Gastrocnemius medialis (tissue), 4 donors: ENCODE results near the gene IGF1R. TPM values are rescaled to one million over a fixed set of nuclear protein-coding genes. Genes with fewer than 3 reads are reported as not detected.

Experiments
- ATAC-seq, 2 donors: fragments of 150-250 bp; one replicate each; pipeline ENCODE4 v1.9.1; 2016
- DNase-seq, 2 donors: peaks; one replicate each; pipeline ENCODE4 v3.0.0-alpha.2; 2019
- H3K27ac ChIP-seq, 4 donors: fragments of 200-600 bp; sonication (generic); 1 replicate in 1 of 4; 2 replicates in 3 of 4; pipeline ENCODE4 v1.5.1; 2016 to 2018; ENCODE audit warnings: mild to moderate bottlenecking in 2 of 4, moderate library complexity in 1 of 4
- H3K27me3 ChIP-seq, 3 donors: fragments of 200-600 bp; sonication (generic) in 2 of 3; 1 replicate in 1 of 3; 2 replicates in 2 of 3; pipeline versions ENCODE4 v1.5.1 to v1.6.0; 2016 to 2019; ENCODE audit warnings: mild to moderate bottlenecking in 1 of 3, moderate library complexity in 1 of 3
- H3K36me3 ChIP-seq, 2 donors: fragments of 200-600 bp; sonication (generic) in 1 of 2; one replicate each; pipeline ENCODE4 v1.5.1; 2017 to 2018
- H3K4me1 ChIP-seq, 2 donors: fragments of 200-600 bp; sonication (generic) in 1 of 2; one replicate each; pipeline ENCODE4 v1.5.1; 2016 to 2017; ENCODE audit warnings: mild to moderate bottlenecking in 2 of 2
- H3K4me3 ChIP-seq, 4 donors: fragments of 200-600 bp; sonication (generic) in 3 of 4; 1 replicate in 1 of 4; 2 replicates in 3 of 4; pipeline ENCODE4 v1.5.1; 2016 to 2019; ENCODE audit warnings: mild to moderate bottlenecking in 2 of 4
- H3K9me3 ChIP-seq, 3 donors: fragments of 200-600 bp; sonication (generic) in 2 of 3; 1 replicate in 1 of 3; 2 replicates in 2 of 3; pipeline ENCODE4 v1.5.1; 2016 to 2019
- CTCF ChIP-seq, 5 experiments: fragments of 450-650 bp in 3 of 5; fragments of 200-600 bp in 2 of 5; sonication (generic) in 2 of 5; IDR thresholded peaks in 4 of 5; conservative IDR thresholded peaks in 1 of 5; 1 replicate in 4 of 5; 2 replicates in 1 of 5; pipeline ENCODE4 v1.5.1; 2016 to 2019; ENCODE audit warnings: antibody characterized with exemption in 5 of 5, mild to moderate bottlenecking in 3 of 5, moderate library complexity in 3 of 5
- POLR2A ChIP-seq, 2 donors: fragments of 450-650 bp; IDR thresholded peaks; one replicate each; pipeline ENCODE4 v1.6.1; 2017; ENCODE audit warnings: antibody characterized with exemption in 2 of 2, mild to moderate bottlenecking in 2 of 2, moderate library complexity in 2 of 2
- in situ Hi-C, 4 donors: fragments of 200-750 bp; cut with MboI; loops; one replicate each; pipeline versions ENCODE4 v1.15.0 to v1.8.0; 2017; ENCODE audit warnings: low sequenced_read_pairs in 4 of 4
- intact Hi-C: fragments of 100-400 bp; cut with DNase I; formaldehyde crosslinking; loops from one replicate; pipeline ENCODE4 v1.15.1; 2023; ENCODE audit warnings: low total_unique reads
- total RNA-seq, 4 donors: library from RNA; depleted of rRNA; stranded (reverse); fragments of >200 nt; gene quantifications; one replicate each; pipeline versions ENCODE4 v1.1.0 to v1.2.3, GENCODE V29; 2016

IGF1R gene
- total RNA-seq, 4 donors from 2014 or later = 10.1 to 50.4 (median 12.3) TPM

- in situ Hi-C loops (loop anchor here in 3 of 4 donors (25.0 kb wide), 2 partner anchors 92 to 367 kb away; no protein-coding TSS in a partner anchor), intact Hi-C loops (no loop called here)
- no peaks in the 10 kb centered on the region for H3K9me3 ChIP-seq
- H3K27me3 ChIP-seq = no peaks in the 10 kb centered on the region
- no peak for ATAC-seq
- no peak overlapping the region for H3K4me3 ChIP-seq
- no peak for TF ChIP-seq POLR2A (IDR thresholded peaks at IDR 0.05)
- no peak for TF ChIP-seq CTCF (IDR thresholded peaks at IDR 0.05 in 4 of 5, conservative IDR thresholded peaks at IDR 0.05 in 1 of 5)
- DNase-seq = no peak
- peaks cover 17 to 38% of the 10 kb centered on the region in 2 donors for H3K4me1 ChIP-seq
- no peak overlapping the region for H3K27ac ChIP-seq
- H3K36me3 ChIP-seq = no peaks in the 10 kb centered on the region
Observed at GRCh38 chr15:98878862-98879261, 230.5 kb downstream of the IGF1R start.

GRCh38 chr15:98881526-98882520 is 233.5 kb downstream of the IGF1R start:
- in situ Hi-C loops (loop anchor here in 3 of 4 donors (25.0 kb wide), 2 partner anchors 95 to 370 kb away; no protein-coding TSS in a partner anchor), intact Hi-C loops (loop anchor here (5.0 kb wide), 1 partner anchor 195 kb away; no protein-coding TSS in a partner anchor)
- TF ChIP-seq POLR2A (IDR thresholded peaks at IDR 0.05) = no peak
- peak; percentile 41 to 56 (median 47) for TF ChIP-seq CTCF (IDR thresholded peaks at IDR 0.05 in 4 of 5, conservative IDR thresholded peaks at IDR 0.05 in 1 of 5)
- H3K27ac ChIP-seq = no peak overlapping the region
- H3K27me3 ChIP-seq = no peaks in the 10 kb centered on the region
- H3K4me3 ChIP-seq = no peak overlapping the region
- DNase-seq = peak in 1 of 2 donors; percentile 33
- no peaks in the 10 kb centered on the region for H3K36me3 ChIP-seq
- peak in 1 of 2 donors; percentile 57 for ATAC-seq
- H3K9me3 ChIP-seq = no peaks in the 10 kb centered on the region
- H3K4me1 ChIP-seq = peaks cover 9 to 25% of the 10 kb centered on the region in 2 donors

- in situ Hi-C loops (loop anchor here in 3 of 4 donors (25.0 kb wide), 2 partner anchors 96 to 371 kb away; no protein-coding TSS in a partner anchor), intact Hi-C loops (loop anchor here (5.0 kb wide), 1 partner anchor 194 kb away; no protein-coding TSS in a partner anchor)
- TF ChIP-seq CTCF (IDR thresholded peaks at IDR 0.05 in 4 of 5, conservative IDR thresholded peaks at IDR 0.05 in 1 of 5) (no peak), POLR2A (IDR thresholded peaks at IDR 0.05) (no peak)
- Histone ChIP-seq H3K4me3 (no peak overlapping the region), H3K9me3 (no peaks in the 10 kb centered on the region), H3K27me3 (no peaks in the 10 kb centered on the region), H3K27ac (no peak overlapping the region), H3K4me1 (peaks cover 9 to 17% of the 10 kb centered on the region in 2 donors), H3K36me3 (no peaks in the 10 kb centered on the region)
- ATAC-seq (no peak), DNase-seq (no peak)
Observed at GRCh38 chr15:98883478-98883877, 235.1 kb downstream of the IGF1R start.

GRCh38 chr15:98884894-98885293 is 236.6 kb downstream of the IGF1R start:
- H3K4me3 ChIP-seq = no peak overlapping the region
- peak overlapping the region; percentile 16 to 46 (median 24) for H3K27ac ChIP-seq
- H3K4me1 ChIP-seq = peaks cover 9 to 17% of the 10 kb centered on the region in 2 donors
- in situ Hi-C loops (loop anchor here in 3 of 4 donors (25.0 kb wide), 2 partner anchors 98 to 373 kb away; no protein-coding TSS in a partner anchor), intact Hi-C loops (loop anchor here (5.0 kb wide), 1 partner anchor 192 kb away; no protein-coding TSS in a partner anchor)
- H3K9me3 ChIP-seq = no peaks in the 10 kb centered on the region
- TF ChIP-seq CTCF (IDR thresholded peaks at IDR 0.05 in 4 of 5, conservative IDR thresholded peaks at IDR 0.05 in 1 of 5) (no peak), POLR2A (IDR thresholded peaks at IDR 0.05) (no peak)
- DNase-seq = peak; percentile 49 to 84
- H3K36me3 ChIP-seq = no peaks in the 10 kb centered on the region
- ATAC-seq = peak; percentile 70 to 92
- no peaks in the 10 kb centered on the region for H3K27me3 ChIP-seq
